Stimulated activated naive B cell treated with anti-CD40 and anti-IgM and Interleukin-4, amounts not matched to agents 10 μg/mL and 1 μg/mL and 100 μg/mL, for 72 hours (primary cell): ENCODE results near the gene PRRT1.
"Not testable (repeated sequence)": the region's sequence is repeated elsewhere in the genome, so short reads cannot be mapped to it uniquely, and the experiment has no call there.

Source experiments
- ATAC-seq, 2 donors: fragments of 150-1000 bp; cut with Tn5 transposase; replicated peaks; 2 replicates each; pipeline ENCODE4 v1.10.0; 2021; ENCODE audit warnings: moderate library complexity in 1 of 2
- DNase-seq: peaks from one replicate; pipeline ENCODE4 v3.0.0; 2021
- H3K27ac Mint-ChIP-seq: one replicate; pipeline ENCODE4 v1.8.0; 2022; ENCODE audit warnings: mild to moderate bottlenecking, mixed read lengths
- H3K27me3 Mint-ChIP-seq, 2 donors: one replicate each; pipeline ENCODE4 v1.8.0; 2022; ENCODE audit warnings: mixed read lengths in 2 of 2
- H3K36me3 Mint-ChIP-seq, 2 donors: one replicate each; pipeline ENCODE4 v1.8.0; 2022; ENCODE audit warnings: mixed read lengths in 2 of 2, mild to moderate bottlenecking in 1 of 2
- H3K4me1 Mint-ChIP-seq, 2 donors: one replicate each; pipeline ENCODE4 v1.8.0; 2022; ENCODE audit warnings: mixed read lengths in 2 of 2, mild to moderate bottlenecking in 1 of 2
- H3K4me3 Mint-ChIP-seq, 2 donors: one replicate each; pipeline ENCODE4 v1.8.0; 2022; ENCODE audit warnings: mild to moderate bottlenecking in 2 of 2, mixed read lengths in 2 of 2, moderate library complexity in 1 of 2
- H3K9me3 Mint-ChIP-seq, 2 donors: one replicate each; pipeline ENCODE4 v1.8.0; 2022; ENCODE audit warnings: mixed read lengths in 2 of 2, mild to moderate bottlenecking in 1 of 2

PRRT1 gene

DNA sequence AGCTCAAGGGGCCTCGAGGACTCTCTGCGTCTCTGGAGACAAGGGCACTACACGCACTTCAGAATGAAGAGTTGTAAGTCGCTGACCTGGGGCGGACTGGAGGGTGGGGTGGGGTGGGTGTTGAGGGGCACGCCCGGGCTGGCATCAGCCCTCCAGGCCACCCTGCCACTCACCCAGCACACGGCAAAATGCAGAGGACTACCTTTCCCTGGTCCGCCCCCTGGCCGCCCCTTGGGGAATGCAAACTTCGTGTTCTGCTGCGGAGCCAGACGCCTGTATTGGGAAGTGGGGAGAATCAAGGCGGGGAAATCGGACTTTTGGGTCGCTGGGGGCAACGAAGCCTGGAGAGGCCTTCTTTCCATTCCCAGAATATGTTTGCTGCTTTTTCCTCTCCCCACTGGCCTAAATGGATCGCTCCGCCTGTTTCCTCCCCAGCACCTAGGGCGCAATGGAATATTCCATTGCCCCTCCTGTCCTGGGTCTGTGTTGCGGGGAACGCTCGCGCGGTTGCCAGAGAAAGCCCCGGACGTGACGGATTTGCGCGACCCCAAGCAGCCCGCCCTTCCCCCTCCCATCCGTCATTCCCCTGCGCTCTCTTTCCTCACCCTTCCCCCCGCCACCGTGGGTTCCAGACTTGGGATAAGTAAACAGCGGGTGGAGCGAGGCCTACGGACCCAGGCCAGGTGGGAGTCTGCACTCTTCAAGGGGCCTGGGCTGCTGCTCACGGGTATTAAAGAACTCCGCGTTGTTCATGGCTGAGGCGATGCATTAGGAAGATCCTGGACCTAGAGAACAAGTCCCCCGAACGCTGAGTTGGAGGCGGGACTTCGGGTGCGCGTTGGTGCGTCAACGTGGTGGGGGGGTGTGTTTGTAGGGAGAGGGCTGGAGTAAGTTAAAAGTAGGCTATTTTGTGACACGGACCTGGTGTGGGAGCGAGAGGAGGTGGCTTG is 2.1 kb upstream of the PRRT1 start, which contains the start of gene PPT2:
Gene PPT2 (plus strand): TSS at position 578 of the 950 bp plus-strand sequence. CDS start 454 bp downstream, outside the sequence.
- no peaks in the 10 kb centered on the region for H3K9me3 Mint-ChIP-seq
- peak; percentile 66 for DNase-seq
- peaks cover 42 to 44% of the 10 kb centered on the region in 2 donors for H3K4me1 Mint-ChIP-seq
- H3K27me3 Mint-ChIP-seq: peaks cover 41 to 54% of the 10 kb centered on the region in 2 donors
- peak within 1 kb of the TSS; percentile 89 to 98 for H3K4me3 Mint-ChIP-seq
- H3K36me3 Mint-ChIP-seq: peaks cover 13 to 23% of the 10 kb centered on the region in 2 donors
- H3K27ac Mint-ChIP-seq: peak within 1 kb of the TSS; percentile 94
- ATAC-seq: peak; percentile 72 to 73

DNA sequence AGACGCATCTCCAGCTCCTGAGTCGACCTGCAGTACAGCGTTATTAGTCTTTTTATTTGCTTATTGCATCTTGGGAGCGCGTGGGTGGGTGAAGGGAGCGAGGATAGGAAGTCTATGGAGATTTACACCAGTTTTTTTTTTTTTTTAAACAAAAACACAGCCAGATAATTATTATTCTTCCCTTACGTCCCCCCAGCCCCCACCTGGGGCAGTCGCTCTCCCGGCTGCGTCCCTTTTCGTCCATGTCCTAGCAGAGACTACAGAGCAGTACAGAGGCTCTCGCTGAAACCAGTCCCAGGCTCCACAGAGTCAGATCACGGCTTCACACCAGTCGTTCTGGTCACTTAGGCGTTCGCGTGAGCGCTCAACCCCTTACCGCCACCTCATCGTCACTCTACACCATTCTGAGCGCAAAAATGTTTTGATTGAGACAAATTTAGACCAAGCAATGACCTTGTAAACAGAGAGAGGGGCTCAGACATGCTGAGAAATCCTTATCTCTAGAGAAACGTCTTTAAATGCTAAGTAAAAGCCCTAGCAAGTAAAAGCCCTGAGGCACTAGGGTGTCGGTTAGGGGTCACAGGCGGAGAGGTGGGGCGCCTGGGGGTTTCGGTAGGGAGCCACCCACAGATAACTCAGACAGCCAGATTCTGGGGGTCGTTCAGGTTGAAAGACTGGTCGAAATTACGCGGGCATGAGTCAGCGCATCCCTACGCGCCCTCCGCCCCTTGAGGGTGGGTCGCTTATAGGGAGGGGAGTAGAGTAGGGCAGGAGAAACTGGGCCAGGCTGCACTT is 1.2 kb upstream of the PRRT1 start:
- Mint-ChIP-seq H3K36me3 (peaks cover 11 to 23% of the 10 kb centered on the region in 2 donors), H3K27me3 (peaks cover 50 to 63% of the 10 kb centered on the region in 2 donors), H3K4me3 (peak overlapping the region; percentile 89 to 98), H3K9me3 (no peaks in the 10 kb centered on the region), H3K4me1 (peaks cover 51 to 52% of the 10 kb centered on the region in 2 donors), H3K27ac (peak overlapping the region; percentile 16)
- no peak for DNase-seq
- ATAC-seq: no peak

DNA sequence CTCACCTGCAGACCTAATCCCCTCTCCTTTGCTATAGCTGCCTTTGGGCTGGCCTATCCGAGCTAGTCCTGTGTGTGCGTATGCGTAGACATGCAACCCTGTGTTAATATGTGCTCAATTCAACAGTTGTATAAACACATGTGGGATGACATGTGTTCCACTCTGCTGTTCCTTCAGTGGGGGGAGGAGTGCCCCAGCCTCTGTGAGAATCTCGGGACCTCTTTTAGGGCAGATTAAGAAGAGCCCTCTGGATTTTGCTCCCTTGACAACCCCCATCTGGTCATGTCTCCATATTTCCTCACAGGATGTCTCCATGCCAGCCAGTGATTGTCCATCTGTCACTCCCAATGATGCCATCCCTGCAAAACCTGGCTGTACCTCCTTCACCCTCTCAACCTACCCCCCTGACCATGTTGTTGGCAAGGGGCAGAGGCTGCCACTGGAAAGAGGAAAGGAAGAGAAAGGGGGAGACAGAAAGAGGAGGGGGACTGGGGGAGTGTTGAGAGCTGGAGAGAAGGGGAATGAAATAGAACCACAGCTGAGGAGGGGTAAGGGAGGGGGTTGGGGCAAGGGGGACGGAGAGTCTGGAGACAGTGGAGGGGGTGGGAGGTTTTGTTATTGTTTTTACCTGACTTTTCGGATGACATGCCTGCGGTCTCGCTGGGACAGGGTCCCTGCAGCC is 417 bp downstream of the PRRT1 start:
- no peak overlapping the region for H3K4me3 Mint-ChIP-seq
- DNase-seq: no peak
- no peaks in the 10 kb centered on the region for H3K9me3 Mint-ChIP-seq
- peaks cover 3 to 16% of the 10 kb centered on the region in 2 donors for H3K36me3 Mint-ChIP-seq
- no peak for ATAC-seq
- peaks cover 52 to 53% of the 10 kb centered on the region in 2 donors for H3K4me1 Mint-ChIP-seq
- peaks cover 65 to 78% of the 10 kb centered on the region in 2 donors for H3K27me3 Mint-ChIP-seq
- no peak overlapping the region for H3K27ac Mint-ChIP-seq

DNA sequence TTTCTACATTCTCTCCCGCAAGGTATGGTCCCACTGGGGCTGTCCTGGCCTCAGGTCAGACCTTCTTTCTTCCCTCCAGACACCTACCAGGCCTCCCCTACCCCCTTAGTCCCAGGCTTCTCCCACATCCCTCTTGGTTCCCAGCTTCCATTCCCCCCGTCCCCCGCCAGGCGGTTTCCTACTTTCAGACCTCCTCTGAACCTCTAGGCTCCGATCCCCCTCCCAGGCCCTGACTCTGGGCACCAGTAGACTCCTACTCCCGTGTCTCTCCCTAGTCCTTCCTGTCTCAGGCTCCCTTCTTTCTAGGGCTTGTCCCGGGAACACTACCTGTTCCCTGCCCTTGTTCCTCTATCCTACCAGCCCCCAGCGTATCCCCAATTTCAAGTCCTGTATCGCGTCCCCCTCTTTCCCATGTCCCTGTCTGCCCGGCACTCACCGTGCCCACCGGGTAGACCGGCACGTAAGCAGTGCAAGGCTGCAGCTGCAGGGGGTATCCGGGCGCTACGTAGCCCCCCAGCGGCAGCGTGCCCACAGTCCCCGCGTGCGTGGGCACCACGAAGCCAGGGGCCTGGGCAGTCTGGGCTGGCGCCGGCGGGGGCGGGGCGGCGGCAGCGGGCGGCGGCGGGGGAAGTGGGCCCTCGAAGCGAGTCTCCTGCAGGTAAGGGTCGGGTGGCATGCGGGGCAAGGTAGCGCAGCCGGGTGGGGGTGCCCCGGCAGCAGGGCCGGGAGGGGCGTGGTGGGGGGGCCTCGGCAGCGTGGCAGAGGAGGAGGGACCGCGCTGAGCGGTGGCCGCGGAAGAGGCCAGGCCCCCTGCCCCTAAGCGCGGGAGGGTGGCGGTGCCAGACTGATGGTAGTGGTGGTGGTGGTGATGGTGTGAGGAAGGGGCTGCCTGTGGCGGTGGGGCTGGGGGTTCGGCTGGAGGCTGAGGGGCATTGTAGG is 1.5 kb downstream of the PRRT1 start:
- DNase-seq (no peak), ATAC-seq (no peak)
- peak overlapping the region; percentile 6 for H3K27ac Mint-ChIP-seq
- H3K4me1 Mint-ChIP-seq: peaks cover 47 to 48% of the 10 kb centered on the region in 2 donors
- peaks cover 69 to 85% of the 10 kb centered on the region in 2 donors for H3K27me3 Mint-ChIP-seq
- peaks cover 3 to 13% of the 10 kb centered on the region in 2 donors for H3K36me3 Mint-ChIP-seq
- H3K9me3 Mint-ChIP-seq: no peaks in the 10 kb centered on the region
- H3K4me3 Mint-ChIP-seq: peak overlapping the region in 1 of 2 donors; percentile 20

DNA sequence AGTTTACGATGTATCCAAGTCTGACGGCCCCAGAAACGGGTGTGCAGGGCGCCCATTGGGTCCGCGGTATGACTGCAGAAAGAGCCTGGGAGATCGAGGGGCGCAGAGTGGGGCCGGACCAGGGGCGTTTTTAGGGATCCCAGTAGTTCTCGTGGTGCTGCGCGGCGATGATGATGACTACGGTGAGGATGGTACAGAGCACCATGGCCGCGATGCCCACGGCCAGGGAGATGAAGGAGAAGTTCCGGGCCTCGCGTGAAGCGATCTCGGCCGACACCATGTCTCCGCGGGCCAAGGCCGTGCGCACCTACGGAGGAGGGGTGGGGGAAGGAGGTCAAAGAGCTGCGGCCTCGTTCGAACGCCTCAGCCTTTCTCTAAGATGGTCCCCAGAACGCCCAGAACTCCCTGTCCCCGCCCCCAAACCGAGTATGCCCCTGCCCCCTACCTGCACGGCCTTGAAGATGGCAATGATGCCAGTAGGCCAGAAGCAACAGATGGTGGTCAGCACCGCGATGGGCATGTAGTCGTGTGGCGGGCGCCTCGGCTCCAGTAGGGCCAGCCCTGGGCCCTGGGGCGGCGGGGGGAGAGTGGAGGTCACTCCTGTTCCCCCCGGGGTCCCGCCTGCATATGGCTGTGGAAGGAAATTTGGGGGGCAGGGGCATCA is 2.5 kb downstream of the PRRT1 start:
- Mint-ChIP-seq H3K4me1 (peaks cover 39% of the 10 kb centered on the region in 2 donors), H3K27ac (no peak overlapping the region), H3K4me3 (peak overlapping the region; percentile 77 to 87), H3K27me3 (peaks cover 69 to 83% of the 10 kb centered on the region in 2 donors), H3K9me3 (no peaks in the 10 kb centered on the region), H3K36me3 (peaks cover 3 to 12% of the 10 kb centered on the region in 2 donors)
- peak in 1 of 2 donors; percentile 27 for ATAC-seq
- DNase-seq: no peak

DNA sequence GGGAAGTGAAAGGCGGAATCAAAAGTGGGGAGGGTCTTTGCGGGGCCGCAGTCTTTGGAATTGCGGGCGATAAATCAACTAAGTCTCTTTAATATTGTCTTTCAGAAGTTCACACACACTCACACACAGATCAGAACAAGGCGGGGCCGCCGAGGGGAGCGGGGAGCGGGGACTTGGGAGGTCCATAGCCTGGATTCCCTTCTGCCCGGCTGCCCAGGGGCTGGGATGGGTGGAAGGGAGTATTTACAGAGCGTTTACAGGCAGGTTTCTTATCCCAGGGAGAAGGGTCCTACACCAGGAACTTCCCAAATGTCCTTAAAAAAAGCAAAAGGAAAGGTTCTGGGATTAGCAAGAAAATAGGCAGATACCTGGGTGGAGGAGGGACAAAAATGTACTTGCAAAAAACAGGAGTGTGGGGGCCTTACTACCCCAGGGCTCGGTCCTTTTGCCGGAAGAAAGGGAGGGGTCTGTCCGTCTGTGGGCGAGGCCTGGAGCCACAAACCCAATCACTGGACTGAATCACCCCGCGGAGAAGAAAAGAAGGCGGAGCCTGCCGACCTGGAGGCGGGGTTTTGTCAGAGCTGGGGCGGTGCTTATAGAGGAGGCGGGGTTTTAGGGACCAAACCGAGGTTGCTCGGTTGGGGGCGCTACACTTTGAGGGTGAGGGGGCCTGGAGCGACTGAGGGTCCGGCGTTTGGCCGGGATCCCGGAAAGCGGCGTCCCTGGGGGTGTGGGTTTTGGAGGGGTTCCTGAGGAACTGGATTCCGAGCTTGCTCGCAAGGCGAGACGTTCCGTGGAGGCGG is 3.2 kb downstream of the PRRT1 start:
- peaks cover 69 to 75% of the 10 kb centered on the region in 2 donors for H3K27me3 Mint-ChIP-seq
- H3K4me3 Mint-ChIP-seq: peak overlapping the region; percentile 77 to 87
- ATAC-seq: peak; percentile 72 to 77
- no peaks in the 10 kb centered on the region for H3K9me3 Mint-ChIP-seq
- peaks cover 31 to 37% of the 10 kb centered on the region in 2 donors for H3K4me1 Mint-ChIP-seq
- H3K27ac Mint-ChIP-seq: no peak overlapping the region
- H3K36me3 Mint-ChIP-seq: peaks cover 3 to 12% of the 10 kb centered on the region in 2 donors
- peak; percentile 45 for DNase-seq

DNA sequence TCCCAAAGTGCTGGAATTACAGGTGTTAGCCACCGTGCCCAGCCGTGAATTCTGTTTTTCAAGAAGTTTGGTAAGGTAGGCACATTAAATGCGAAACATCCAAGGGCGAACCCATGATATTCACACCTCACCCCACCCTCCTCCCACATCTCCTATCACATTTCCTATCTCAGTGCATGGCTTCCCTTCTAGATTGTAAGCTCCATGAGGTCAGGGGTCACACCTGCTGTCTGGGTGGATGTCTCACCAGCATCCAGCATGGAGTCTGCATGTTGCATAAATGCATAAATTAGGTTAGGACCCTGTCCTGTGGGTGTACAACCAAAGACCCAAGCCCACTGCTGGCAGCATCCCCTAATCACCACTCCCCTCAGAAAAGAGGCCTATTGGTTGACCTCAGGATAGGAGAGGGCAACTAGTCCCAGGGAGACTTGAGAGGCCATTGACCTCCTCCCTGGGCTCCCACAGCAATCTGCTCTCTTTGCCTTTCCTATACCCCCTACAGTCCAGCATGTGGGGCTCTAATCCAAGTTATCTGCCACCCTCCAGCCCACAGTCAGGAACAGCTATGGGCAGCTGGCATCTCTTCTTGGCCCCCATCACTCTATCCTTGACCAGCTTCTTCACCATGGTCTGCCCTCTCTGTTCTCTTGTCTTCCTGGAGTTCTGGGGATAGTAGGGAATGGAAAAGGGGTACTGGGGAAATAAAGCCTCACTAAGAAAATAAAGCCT is 4.2 kb downstream of the PRRT1 start:
- Mint-ChIP-seq H3K36me3 (peaks cover 3 to 12% of the 10 kb centered on the region in 2 donors), H3K27ac (no peak overlapping the region), H3K4me1 (peaks cover 24 to 30% of the 10 kb centered on the region in 2 donors), H3K27me3 (peaks cover 61 to 66% of the 10 kb centered on the region in 2 donors), H3K9me3 (no peaks in the 10 kb centered on the region), H3K4me3 (no peak overlapping the region)
- ATAC-seq (no peak), DNase-seq (no peak)

DNA sequence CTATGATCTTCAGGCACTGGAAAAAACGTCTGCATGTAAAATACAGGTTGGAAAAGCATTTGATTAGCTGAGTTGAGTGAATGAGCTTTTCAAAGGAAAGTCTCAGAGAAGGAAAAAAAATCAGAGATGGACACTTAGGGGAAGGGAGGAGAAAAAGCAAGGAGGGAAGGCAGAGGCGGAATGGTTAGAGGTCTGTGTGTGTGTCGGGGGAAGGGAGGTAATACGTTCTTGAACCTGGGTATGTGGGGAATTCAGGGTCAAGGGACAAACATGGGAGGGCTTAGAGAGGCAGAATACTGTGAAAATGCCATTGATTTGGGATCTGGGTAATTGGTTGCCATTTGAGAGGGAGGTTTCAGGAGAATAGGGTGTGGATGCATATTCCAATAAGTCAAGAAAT is 5.1 kb downstream of the PRRT1 start:
- Mint-ChIP-seq H3K36me3 (peaks cover 3 to 12% of the 10 kb centered on the region in 2 donors), H3K9me3 (no peaks in the 10 kb centered on the region), H3K4me1 (peaks cover 24 to 26% of the 10 kb centered on the region in 2 donors), H3K27ac (no peak overlapping the region), H3K4me3 (no peak overlapping the region), H3K27me3 (peaks cover 58 to 64% of the 10 kb centered on the region in 2 donors)
- ATAC-seq (no peak), DNase-seq (no peak)

DNA sequence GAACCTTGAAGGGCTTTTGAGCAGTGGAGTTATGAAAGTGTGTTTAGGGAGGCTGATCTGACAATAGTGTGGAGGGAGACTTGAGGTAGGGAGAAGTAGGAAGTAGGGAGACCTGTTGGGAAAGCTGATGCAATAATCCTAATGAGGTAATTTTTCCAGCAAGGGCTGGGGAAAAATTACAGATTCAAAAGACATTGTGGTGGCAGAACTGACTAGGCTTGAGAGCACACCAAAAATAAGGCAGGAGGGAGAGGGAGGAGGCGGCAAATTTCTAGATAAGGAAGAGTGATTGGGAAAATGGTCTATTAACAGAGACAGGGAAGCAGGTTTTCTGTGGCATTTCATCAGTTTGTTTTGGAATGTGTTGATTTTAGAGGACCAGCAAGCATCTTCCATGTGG is 5.5 kb downstream of the PRRT1 start:
- ATAC-seq: no peak
- peaks cover 3 to 12% of the 10 kb centered on the region in 2 donors for H3K36me3 Mint-ChIP-seq
- no peak overlapping the region for H3K27ac Mint-ChIP-seq
- peaks cover 57 to 64% of the 10 kb centered on the region in 2 donors for H3K27me3 Mint-ChIP-seq
- H3K4me3 Mint-ChIP-seq: no peak overlapping the region
- H3K4me1 Mint-ChIP-seq: peaks cover 21 to 24% of the 10 kb centered on the region in 2 donors
- no peak for DNase-seq
- no peaks in the 10 kb centered on the region for H3K9me3 Mint-ChIP-seq

DNA sequence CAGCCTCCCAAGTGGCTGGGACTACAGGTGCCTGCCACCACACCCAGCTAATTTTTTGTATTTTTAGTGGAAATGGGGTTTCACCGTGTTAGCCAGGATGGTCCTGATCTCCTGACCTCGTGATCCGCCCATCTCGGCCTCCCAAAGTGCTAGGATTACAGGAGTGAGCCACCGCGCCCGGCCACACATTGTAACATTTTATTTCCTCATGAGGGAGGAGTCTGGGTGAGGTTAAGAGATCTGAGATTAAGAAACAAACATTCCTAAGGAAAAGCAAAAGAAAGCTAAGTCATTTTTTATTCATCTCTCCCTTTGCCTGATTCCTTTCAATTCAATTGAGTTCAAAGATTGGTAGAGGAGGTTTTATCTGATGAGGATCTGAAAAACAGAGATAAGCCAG is 7.5 kb downstream of the PRRT1 start:
- Mint-ChIP-seq H3K27me3 (peaks cover 44 to 51% of the 10 kb centered on the region in 2 donors), H3K4me1 (peaks cover 13% of the 10 kb centered on the region in 2 donors), H3K36me3 (peaks cover 3 to 12% of the 10 kb centered on the region in 2 donors)
- DNase-seq, H3K9me3 Mint-ChIP-seq, H3K27ac Mint-ChIP-seq, ATAC-seq, H3K4me3 Mint-ChIP-seq: not testable (repeated sequence)

DNA sequence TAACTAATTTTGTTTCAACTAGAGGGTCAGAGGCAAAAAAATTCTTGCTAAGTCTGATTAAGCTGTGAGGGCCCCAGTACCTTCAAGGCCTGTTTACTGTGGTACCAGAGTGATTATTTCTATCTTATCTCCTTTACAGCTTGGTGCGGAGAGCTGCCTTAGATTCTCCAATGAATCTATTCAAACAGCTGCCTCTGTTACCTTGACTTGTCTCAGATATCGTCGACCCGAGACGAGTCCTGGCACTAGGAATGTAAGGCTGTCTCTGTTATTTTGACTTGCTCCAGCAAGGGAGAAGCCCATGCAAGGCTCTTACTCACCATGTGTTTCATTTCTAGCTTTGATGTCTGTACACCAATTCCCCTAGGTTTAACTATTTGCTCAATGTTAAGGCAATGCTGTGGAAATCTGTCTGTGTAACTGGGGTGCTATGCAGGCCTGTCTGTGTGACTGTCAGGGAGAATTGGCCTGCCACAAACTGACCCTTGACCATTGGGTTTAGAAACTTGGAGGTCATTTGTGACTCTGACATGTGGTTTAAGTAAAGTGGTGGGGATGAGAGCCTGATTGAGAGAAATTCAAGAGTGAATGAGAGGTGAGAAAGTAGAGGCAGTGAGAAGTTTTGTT is 11.2 kb downstream of the PRRT1 start:
- no peak for ATAC-seq
- no peaks in the 10 kb centered on the region for H3K4me1 Mint-ChIP-seq
- DNase-seq: no peak
- peaks cover 13 to 17% of the 10 kb centered on the region in 2 donors for H3K27me3 Mint-ChIP-seq
- no peaks in the 10 kb centered on the region for H3K36me3 Mint-ChIP-seq
- no peaks in the 10 kb centered on the region for H3K9me3 Mint-ChIP-seq
- H3K27ac Mint-ChIP-seq: no peak overlapping the region
- H3K4me3 Mint-ChIP-seq: no peak overlapping the region
